K562 (cell line): ENCODE results near the gene TMEM222. TPM values are rescaled to one million over a fixed set of nuclear protein-coding genes. Genes with fewer than 3 reads are reported as not detected.
A peak's percentile ranks its signal among the peaks of the same experiment; 100 is the strongest.

Experiments used
- BRCA1 ChIP-seq, 2 experiments: fragments of 450-650 bp in 1 of 2; sonication (generic) in 1 of 2; formaldehyde crosslinking in 1 of 2; IDR thresholded peaks; 2 replicates each; pipeline versions ENCODE4 v1.5.0 to v1.6.1; 2017 to 2020; ENCODE audit warnings: mild to moderate bottlenecking in 1 of 2, missing genetic modification reagents in 1 of 2
- COPS2 ChIP-seq: fragments of 450-650 bp; conservative IDR thresholded peaks from 2 replicates; pipeline ENCODE4 v1.6.1; 2016; ENCODE audit warnings: mild to moderate bottlenecking, moderate library complexity
- ETV6 ChIP-seq, 3 experiments: fragments of 150-350 bp in 1 of 3; sonication (generic) in 1 of 3; formaldehyde crosslinking in 1 of 3; IDR thresholded peaks; 2 replicates each; pipeline versions ENCODE4 v1.6.1 to v1.8.0; 2014 to 2022; ENCODE audit warnings: borderline replicate concordance in 2 of 3, low read depth in 2 of 3, antibody characterized with exemption in 1 of 3, low read length in 1 of 3, mild to moderate bottlenecking in 1 of 3, missing genetic modification reagents in 1 of 3
- EWSR1 ChIP-seq: fragments of 450-650 bp; IDR thresholded peaks from 2 replicates; pipeline ENCODE4 v1.6.1; 2018; ENCODE audit warnings: borderline replicate concordance, mild to moderate bottlenecking, low read depth, moderate library complexity; ENCODE audit not compliant: partially characterized antibody
- GTF2A2 ChIP-seq: IDR thresholded peaks from 2 replicates; pipeline ENCODE4 v1.6.1; 2016; ENCODE audit warnings: mild to moderate bottlenecking, missing genetic modification characterization, missing compliant biosample characterization
- KLF6 ChIP-seq: fragments of 250-450 bp; sonication (Bioruptor Pico); IDR thresholded peaks from 2 replicates; pipeline ENCODE4 v1.4.0; 2020; ENCODE audit warnings: mild to moderate bottlenecking, moderate library complexity, borderline replicate concordance
- MECOM ChIP-seq: fragments of 250-450 bp; sonication (Bioruptor Pico); IDR thresholded peaks from 2 replicates; pipeline ENCODE4 v1.8.0; 2022; ENCODE audit warnings: inconsistent platforms
- PHF21A ChIP-seq: fragments of 450-650 bp; IDR thresholded peaks from 2 replicates; pipeline ENCODE4 v1.6.1; 2017; ENCODE audit warnings: low read depth, borderline replicate concordance
- RBM14 ChIP-seq: fragments of 200-400 bp; formaldehyde crosslinking; IDR thresholded peaks from 2 replicates; pipeline ENCODE4 v1.6.1; 2018; ENCODE audit warnings: low read depth, mild to moderate bottlenecking, low read length, moderate library complexity, borderline replicate concordance; ENCODE audit not compliant: insufficient read depth
- RBM15 ChIP-seq: fragments of 200-400 bp; formaldehyde crosslinking; IDR thresholded peaks from 2 replicates; pipeline ENCODE4 v1.6.1; 2018; ENCODE audit warnings: mild to moderate bottlenecking, low read length, moderate library complexity; ENCODE audit not compliant: insufficient read depth
- SAP30 ChIP-seq: fragments of 200-600 bp; sonication (generic); IDR thresholded peaks from 2 replicates; pipeline ENCODE4 v1.6.1; 2012; ENCODE audit warnings: borderline replicate concordance, low read depth, mild to moderate bottlenecking, moderate library complexity, low read length, control low read depth, inconsistent platforms; ENCODE audit not compliant: insufficient read depth, poor library complexity, severe bottlenecking
- TAF1 ChIP-seq: IDR thresholded peaks from 2 replicates; pipeline ENCODE4 v1.6.1; 2011; ENCODE audit warnings: mild to moderate bottlenecking, low read length, moderate library complexity; ENCODE audit not compliant: insufficient read depth, control insufficient read depth, severe bottlenecking; ENCODE audit errors: extremely low read depth
- TAF9B ChIP-seq: fragments of 450-650 bp; IDR thresholded peaks from 2 replicates; pipeline ENCODE4 v1.6.1; 2018; ENCODE audit warnings: mild to moderate bottlenecking; ENCODE audit not compliant: partially characterized antibody
- ZC3H8 ChIP-seq: fragments of 450-650 bp; IDR thresholded peaks from 2 replicates; pipeline ENCODE4 v1.6.1; 2017
- ZNF134 ChIP-seq: fragments of 250-450 bp; sonication (Bioruptor Pico); conservative IDR thresholded peaks from 2 replicates; pipeline ENCODE4 v1.4.0; 2020
- ZNF24 ChIP-seq: fragments of 450-650 bp; IDR thresholded peaks from 2 replicates; pipeline ENCODE4 v1.6.1; 2016
- ZNF583 ChIP-seq: fragments of 250-450 bp; sonication (Bioruptor Pico); IDR thresholded peaks from 2 replicates; pipeline ENCODE4 v1.4.0; 2020
- ZNF644 ChIP-seq: fragments of 200-800 bp; sonication (Bioruptor generic); IDR thresholded peaks from 2 replicates; pipeline ENCODE4 v1.6.1; 2016; ENCODE audit warnings: low read depth, missing genetic modification characterization, missing compliant biosample characterization
- ZNF707 ChIP-seq: fragments of 250-450 bp; sonication (Bioruptor Pico); conservative IDR thresholded peaks from 2 replicates; pipeline ENCODE4 v1.8.0; 2022; ENCODE audit warnings: inconsistent platforms, mild to moderate bottlenecking, moderate library complexity
- polyA plus RNA-seq, 8 experiments: library from polyadenylated mRNA; depleted of rRNA in 4 of 8; stranded (reverse) in 5 of 8; unstranded in 3 of 8; fragments of >200 nt; fragmentation: Nextera tagmentation in 2 of 8; fragmentation: Illumina TruSeq in 1 of 8; extraction: Ambion mirVana in 2 of 8; extraction: Trizol in 1 of 8; gene quantifications; 2 replicates each; pipeline versions ENCODE4 v1.2.1 to v1.2.3, GENCODE V29; 2011 to 2014; ENCODE audit warnings: inconsistent platforms in 1 of 8, missing spikeins in 1 of 8
- total RNA-seq, 7 experiments: library from RNA; depleted of rRNA in 6 of 7; stranded (reverse); fragments of >200 nt in 6 of 7; fragmentation: Illumina TruSeq in 2 of 7; extraction: Trizol in 2 of 7; gene quantifications; 2 replicates each; pipeline versions ENCODE4 v1.2.1 to v1.2.3, GENCODE V29; 2011 to 2021; ENCODE audit warnings: low replicate concordance in 1 of 7
- TF ChIP-seq, protein P1 (sequence below): fragments of 250-450 bp; sonication (Bioruptor Pico); IDR thresholded peaks from 2 replicates; pipeline ENCODE4 v1.5.0; 2021
- TF ChIP-seq, protein P2 (sequence below): fragments of 450-650 bp; formaldehyde crosslinking; IDR thresholded peaks from 2 replicates; pipeline ENCODE4 v1.4.0; 2022; ENCODE audit warnings: mild to moderate bottlenecking, moderate library complexity
- TF ChIP-seq, protein P3 (sequence below): IDR thresholded peaks from 3 replicates; pipeline ENCODE4 v1.6.1; 2011; ENCODE audit warnings: borderline replicate concordance, mild to moderate bottlenecking; ENCODE audit not compliant: insufficient read length, insufficient read depth

The TMEM222 gene
- total and polyA plus RNA-seq, 9 of the 15 experiments (the other 6 are each of a cell fraction or from before 2014, with no cell fraction given): 6.9 to 48.0 (median 32.8) TPM

DNA sequence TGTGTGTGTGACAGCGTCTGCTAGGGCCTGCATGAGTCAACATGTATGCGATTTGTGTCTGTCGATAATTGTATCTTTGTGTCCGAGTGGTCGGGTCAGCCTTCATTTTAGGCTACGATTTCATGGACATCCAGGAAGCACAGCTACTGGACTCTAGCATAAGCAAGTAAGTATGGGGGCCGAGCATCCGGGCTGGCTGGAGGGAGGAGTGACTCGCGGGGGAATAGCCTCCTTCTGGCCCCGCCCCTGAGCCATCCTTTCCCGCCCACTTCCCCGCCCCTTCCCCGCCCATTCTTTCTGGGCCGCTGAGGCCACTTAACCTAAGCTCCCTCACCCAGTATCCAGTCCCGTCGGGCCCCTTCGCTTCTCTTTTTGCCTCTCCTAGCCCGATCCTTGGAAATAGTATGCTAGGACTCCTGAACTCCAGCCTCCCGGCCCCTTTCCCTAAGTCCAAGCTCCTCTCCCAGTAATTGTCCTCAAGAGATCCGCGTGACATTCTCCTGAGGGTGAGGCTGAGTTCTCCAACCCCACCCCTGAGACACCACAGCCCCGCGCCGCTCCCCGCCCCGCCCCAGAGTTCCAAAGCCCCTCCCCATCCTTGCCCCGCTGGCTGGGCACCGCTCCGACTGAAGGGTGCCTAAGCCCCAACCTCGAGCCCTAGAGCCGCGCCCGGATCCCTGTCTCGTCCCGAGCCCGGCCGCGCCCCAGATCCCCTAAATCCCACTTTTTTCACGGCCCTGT is 43.6 kb downstream of the TMEM222 start (continued):
- TF ChIP-seq RBM15 (no peak), RBM14 (no peak), ZNF707 (CRISPR knock-in tag) (no peak), GTF2A2 (tag) (no peak), PHF21A (no peak), KLF6 (CRISPR knock-in tag) (no peak), TAF9B (no peak), COPS2 (no peak), SAP30 (peak; percentile 35), ZNF583 (CRISPR knock-in tag) (no peak), ZNF24 (no peak), BRCA1 (IDR thresholded peaks at IDR 0.05) (no peak), BRCA1 (CRISPR knock-in tag; IDR thresholded peaks at IDR 0.05) (no peak), EWSR1 (no peak), TAF1 (peak; percentile 64), ZNF134 (no peak), MECOM (CRISPR knock-in tag) (no peak), ZNF644 (no peak), ZC3H8 (no peak), ETV6 (IDR thresholded peaks at IDR 0.05; ENCODE audit: borderline replicate concordance in 1 of 2, low read depth in 2 of 2, low read length in 1 of 2) (no peak), ETV6 (CRISPR knock-in tag; IDR thresholded peaks at IDR 0.05; ENCODE audit: borderline replicate concordance) (no peak)
- TF ChIP-seq, protein P1, sequence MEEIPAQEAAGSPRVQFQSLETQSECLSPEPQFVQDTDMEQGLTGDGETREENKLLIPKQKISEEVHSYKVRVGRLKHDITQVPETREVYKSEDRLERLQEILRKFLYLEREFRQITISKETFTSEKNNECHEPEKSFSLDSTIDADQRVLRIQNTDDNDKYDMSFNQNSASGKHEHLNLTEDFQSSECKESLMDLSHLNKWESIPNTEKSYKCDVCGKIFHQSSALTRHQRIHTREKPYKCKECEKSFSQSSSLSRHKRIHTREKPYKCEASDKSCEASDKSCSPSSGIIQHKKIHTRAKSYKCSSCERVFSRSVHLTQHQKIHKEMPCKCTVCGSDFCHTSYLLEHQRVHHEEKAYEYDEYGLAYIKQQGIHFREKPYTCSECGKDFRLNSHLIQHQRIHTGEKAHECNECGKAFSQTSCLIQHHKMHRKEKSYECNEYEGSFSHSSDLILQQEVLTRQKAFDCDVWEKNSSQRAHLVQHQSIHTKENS (CRISPR knock-in tag): no peak
- TF ChIP-seq, protein P2, sequence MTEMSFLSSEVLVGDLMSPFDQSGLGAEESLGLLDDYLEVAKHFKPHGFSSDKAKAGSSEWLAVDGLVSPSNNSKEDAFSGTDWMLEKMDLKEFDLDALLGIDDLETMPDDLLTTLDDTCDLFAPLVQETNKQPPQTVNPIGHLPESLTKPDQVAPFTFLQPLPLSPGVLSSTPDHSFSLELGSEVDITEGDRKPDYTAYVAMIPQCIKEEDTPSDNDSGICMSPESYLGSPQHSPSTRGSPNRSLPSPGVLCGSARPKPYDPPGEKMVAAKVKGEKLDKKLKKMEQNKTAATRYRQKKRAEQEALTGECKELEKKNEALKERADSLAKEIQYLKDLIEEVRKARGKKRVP: no peak
- TF ChIP-seq, protein P3, sequence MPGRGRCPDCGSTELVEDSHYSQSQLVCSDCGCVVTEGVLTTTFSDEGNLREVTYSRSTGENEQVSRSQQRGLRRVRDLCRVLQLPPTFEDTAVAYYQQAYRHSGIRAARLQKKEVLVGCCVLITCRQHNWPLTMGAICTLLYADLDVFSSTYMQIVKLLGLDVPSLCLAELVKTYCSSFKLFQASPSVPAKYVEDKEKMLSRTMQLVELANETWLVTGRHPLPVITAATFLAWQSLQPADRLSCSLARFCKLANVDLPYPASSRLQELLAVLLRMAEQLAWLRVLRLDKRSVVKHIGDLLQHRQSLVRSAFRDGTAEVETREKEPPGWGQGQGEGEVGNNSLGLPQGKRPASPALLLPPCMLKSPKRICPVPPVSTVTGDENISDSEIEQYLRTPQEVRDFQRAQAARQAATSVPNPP: no peak
